GM04503 (cell line): ENCODE data around the gene RHOG.
A peak's percentile ranks its signal among the peaks of the same experiment; 100 is the strongest.

ENCODE experiments used
- DNase-seq: peaks from one replicate; pipeline ENCODE4 v3.0.0-alpha.2; 2012; ENCODE audit warnings: low read depth

The RHOG gene

GRCh38 chr11:3859373-3859881 lies 18.7 kb upstream of the RHOG start:
- DNase-seq: no peak

GRCh38 chr11:3857628-3858027 lies 16.9 kb upstream of the RHOG start:
- no peak for DNase-seq

- no peak for DNase-seq
Measured at GRCh38 chr11:3856856-3857553, 16.2 kb upstream of the RHOG start.

DNA sequence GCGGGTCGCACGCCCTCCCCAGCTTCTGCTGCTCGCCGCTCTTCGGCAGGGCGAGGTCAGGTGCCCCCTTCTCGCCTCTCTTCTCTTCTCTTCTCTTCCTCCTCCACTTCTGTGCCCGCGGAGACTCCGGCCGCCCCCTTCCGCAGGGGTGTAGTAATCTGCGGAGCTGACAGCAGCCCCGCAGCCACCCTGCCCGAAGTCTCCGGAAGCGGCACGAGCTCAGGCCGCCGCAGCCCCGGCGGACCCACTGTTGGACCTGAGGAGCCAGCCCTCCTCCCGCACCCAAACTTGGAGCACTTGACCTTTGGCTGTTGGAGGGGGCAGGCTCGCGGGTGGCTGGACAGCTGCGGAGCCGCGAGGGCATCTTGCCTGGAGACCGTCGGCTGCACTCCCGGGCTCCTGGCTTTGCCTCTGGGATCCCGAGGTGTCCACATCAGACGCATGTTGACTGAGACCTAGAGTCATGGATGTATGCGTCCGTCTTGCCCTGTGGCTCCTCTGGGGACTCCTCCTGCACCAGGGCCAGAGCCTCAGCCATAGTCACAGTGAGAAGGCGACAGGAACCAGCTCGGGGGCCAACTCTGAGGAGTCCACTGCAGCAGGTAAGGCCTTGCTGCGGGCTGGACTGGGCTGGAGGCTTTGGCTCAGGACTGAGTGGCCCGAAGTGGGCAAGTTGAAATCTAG lies 15.2 kb upstream of the RHOG start:
- no peak for DNase-seq

- peak; percentile 55 for DNase-seq
Measured at GRCh38 chr11:3854977-3855807, 14.4 kb upstream of the RHOG start, which contains the start of gene STIM1. Gene STIM1, plus strand, starts transcription at chr11:3855664. Its CDS starts 607 bp downstream, at chr11:3856271.

- DNase-seq: no peak
Measured at GRCh38 chr11:3854660-3854976, 13.9 kb upstream of the RHOG start.

DNA sequence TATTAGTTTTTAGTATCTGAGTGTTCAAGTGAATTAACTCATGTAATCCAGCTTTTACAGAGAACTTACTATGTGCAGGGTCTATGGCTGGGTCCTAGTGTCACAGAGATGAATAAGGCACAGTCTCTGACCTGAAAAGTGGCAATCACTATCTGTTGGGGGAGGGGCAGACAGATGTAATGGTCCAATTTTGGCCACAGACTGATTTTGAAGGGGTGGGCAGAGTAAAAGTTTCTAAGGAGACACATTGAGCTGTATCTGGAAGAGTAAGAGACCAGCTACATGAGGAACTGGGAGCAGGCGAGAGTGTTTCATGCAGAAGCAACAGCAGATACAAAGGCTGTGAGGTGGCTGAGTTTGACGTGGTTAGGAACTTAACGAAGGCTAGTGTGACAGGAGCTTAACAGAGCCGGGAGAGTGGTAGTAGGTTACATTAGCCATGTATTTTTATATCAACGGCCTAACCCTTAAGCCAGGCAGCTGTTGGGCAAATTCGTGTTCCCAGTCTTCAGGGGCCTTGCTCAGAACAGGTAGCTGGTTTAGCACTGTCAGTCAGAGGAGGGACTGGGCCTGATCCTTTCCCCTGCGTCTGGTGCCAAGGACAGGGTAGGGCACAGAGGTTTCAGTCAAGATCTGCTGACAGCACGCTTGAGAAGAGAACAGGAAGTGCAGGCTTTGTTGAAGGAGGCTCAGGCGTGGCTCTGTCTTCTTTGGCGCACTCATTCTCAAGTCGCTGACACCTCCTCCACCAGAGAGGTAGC lies 13.3 kb upstream of the RHOG start:
- no peak for DNase-seq

GRCh38 chr11:3853545-3853842 lies 12.7 kb upstream of the RHOG start:
- DNase-seq: no peak

GRCh38 chr11:3849297-3849874 lies 8.6 kb upstream of the RHOG start:
- peak; percentile 9 for DNase-seq

DNA sequence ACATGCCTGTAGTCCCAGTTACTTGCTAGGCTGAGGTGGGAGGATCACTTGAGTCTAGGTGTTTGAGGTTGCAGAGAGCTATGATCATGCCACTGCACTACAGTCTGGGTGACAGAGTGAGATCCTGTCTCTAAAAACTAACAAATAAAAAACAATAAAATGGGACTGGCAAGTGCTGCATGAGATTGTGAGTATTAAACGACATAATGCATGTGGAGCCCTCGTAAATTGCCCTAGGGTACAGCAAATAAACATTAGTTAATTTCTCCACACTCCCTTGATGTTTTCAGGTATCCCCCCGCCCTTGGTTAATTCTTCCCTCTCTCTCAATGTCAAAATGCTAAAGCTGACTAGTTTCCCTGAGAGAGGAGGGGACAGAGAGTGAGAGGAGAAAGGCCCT lies 4.9 kb upstream of the RHOG start:
- no peak for DNase-seq

- DNase-seq: no peak
Measured at GRCh38 chr11:3845246-3845645, 4.5 kb upstream of the RHOG start.

DNA sequence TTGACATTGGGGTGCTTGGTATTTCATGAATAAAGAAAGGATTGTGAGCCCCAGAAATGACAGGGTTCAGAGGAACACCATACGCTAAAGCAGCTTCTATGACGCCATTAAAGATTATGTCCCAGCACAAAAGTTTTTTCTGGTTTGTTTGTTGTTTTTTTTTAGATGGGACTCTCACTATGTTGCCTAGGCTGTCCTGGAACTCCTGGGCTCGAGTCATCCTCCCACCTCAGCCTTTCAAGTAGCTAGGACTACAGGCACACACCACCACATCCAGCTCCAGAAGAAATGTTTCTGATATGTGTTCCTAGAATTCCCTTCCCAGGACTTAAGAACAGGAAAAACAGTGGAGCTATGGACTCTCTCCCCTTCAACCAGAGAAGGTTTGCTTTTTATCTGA lies 2.6 kb upstream of the RHOG start:
- DNase-seq: no peak

GRCh38 chr11:3841426-3842350 lies 929 bp upstream of the RHOG start:
- peak; percentile 42 for DNase-seq

DNA sequence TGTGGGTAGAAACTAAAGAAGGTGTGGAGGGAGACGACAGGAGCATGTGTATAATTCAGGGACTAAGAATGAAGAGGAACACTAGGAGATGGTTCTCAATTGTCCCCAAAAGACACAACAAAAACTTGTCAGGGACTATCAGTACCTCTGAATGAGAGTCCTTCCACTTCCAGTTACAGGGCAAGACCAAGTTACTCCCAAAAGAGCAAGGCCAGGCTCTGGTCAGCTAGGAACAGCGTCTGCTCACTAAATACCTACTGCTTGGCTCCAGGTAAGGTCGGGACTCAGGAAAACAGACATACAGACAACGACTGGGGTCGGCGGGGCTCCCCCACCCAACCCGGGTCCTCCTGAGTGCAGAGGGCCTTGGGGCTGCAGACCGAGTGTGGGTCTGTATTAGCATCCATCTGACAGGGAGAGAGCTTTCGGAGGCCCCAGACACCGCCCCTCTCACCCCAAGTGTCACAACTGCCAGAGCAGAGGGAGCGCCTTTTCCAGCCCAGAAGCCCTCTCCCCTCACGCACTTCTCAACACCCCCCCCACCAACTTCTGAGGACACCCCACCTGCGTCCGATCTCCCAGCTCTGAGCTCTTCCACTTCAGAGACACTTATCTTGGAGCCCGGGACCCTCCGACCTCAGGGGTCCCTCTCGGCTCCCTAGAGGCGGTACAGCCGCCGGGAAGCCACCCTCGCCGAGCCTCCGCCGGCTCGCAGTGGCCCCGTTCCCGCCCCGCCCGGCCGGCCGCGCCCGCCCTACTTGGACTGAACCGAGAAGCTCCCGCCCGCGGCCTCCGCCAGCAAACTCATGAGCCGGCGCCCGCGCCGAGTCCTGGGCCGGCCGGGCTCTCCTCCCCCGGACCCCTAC lies 522 bp downstream of the RHOG start:
- DNase-seq: no peak

- DNase-seq: no peak
Measured at GRCh38 chr11:3838504-3838903, 2.3 kb downstream of the RHOG start.

GRCh38 chr11:3837793-3838192 lies 3.0 kb downstream of the RHOG start:
- DNase-seq: peak; percentile 14

- DNase-seq: no peak
Measured at GRCh38 chr11:3836903-3837302, 3.9 kb downstream of the RHOG start.

DNA sequence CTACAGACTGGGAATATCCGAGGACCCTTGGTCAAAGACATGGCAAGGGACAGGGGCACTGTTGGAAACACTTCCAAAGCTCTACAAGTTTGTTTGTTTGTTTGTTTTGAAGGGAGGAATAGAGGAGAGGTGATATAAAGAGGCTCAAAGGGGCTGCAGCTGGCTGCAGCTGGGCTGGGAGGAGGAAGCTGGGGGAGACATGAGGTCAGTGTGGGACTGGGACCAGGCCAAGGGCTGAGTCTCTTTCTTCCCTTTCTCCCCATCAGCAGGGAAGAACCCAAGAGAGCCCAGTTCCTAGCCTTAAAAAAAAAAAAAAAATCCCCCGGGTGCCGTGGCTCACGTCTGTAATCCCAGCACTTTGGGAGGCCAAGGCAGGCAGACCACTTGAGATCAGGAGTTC lies 5.0 kb downstream of the RHOG start:
- no peak for DNase-seq

DNA sequence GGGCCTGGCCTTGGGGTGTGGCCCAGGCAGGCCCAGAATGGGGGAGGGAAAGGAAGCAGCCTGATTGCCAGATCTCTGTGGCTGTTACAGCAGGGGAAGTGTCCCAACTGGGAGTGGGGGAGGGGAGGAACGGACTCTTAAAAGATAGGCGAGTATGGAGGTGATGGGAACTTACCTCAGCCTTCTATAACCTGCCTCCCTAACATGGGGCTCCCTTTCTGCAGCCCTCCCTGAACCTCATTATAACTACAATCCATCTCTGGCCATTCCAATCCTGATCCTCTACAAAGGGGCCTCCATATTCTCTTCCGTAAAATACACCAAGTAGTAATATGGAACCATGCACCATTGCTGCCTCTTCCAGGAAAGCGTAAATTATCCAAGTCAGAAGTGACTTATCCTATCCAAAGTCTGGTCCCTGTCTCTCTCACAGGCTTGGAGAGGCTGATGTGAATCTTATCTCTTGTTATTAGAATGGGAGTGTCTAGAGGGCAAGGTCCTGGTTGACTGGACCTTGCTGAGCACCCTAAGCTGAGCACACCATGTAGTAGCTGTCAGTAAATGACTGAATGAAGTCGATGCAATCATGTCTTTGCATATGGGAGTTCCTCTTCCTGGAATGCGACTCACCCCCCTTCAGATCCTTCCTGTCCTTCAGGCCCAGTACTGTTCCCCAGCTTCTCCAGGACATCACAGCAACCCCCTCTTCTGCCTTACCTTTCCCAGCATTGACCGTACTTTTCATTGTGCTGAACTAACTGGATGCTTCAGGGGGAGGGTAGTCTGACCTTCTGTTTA lies 5.9 kb downstream of the RHOG start:
- DNase-seq: no peak
